Mucosa of rectum (tissue), 2 donors: Measurements from ENCODE around the gene MPIG6B.

Source experiments
- H3K27ac ChIP-seq, 2 donors: one replicate each; pipeline ENCODE4 v1.7.0; 2013; ENCODE audit warnings: inconsistent platforms in 2 of 2, low read depth in 2 of 2, low read length in 2 of 2
- H3K27me3 ChIP-seq, 2 donors: one replicate each; pipeline ENCODE4 v1.7.0; 2013; ENCODE audit warnings: low read length in 2 of 2; ENCODE audit not compliant: control insufficient read depth in 2 of 2, insufficient read depth in 2 of 2
- H3K36me3 ChIP-seq, 2 donors: one replicate each; pipeline ENCODE4 v1.7.0; 2013; ENCODE audit warnings: low read length in 2 of 2; ENCODE audit not compliant: control insufficient read depth in 2 of 2, insufficient read depth in 2 of 2
- H3K4me1 ChIP-seq, 2 donors: one replicate each; pipeline ENCODE4 v1.7.0; 2013; ENCODE audit warnings: low read length in 2 of 2, mild to moderate bottlenecking in 1 of 2; ENCODE audit not compliant: control insufficient read depth in 2 of 2, insufficient read depth in 2 of 2
- H3K4me3 ChIP-seq, 2 donors: one replicate each; pipeline ENCODE4 v1.7.0; 2013; ENCODE audit warnings: low read length in 2 of 2
- H3K9ac ChIP-seq, 2 donors: one replicate each; pipeline ENCODE4 v1.7.0; 2013; ENCODE audit warnings: low read length in 2 of 2, low read depth in 1 of 2, mild to moderate bottlenecking in 1 of 2
- H3K9me3 ChIP-seq, 2 donors: one replicate each; pipeline ENCODE4 v1.7.0; 2013; ENCODE audit warnings: low read length in 2 of 2; ENCODE audit not compliant: control insufficient read depth in 2 of 2
- donor health status: healthy.
- donor health status: Normal muscosa, but diverticular disease.

The MPIG6B gene

GRCh38 chr6:31729515-31729978 lies 6.4 kb downstream of the MPIG6B start:
- Histone ChIP-seq H3K27ac (peak overlapping the region; percentile 98), H3K27me3 (no peaks in the 10 kb centered on the region), H3K36me3 (peaks cover 45 to 46% of the 10 kb centered on the region in 2 donors), H3K4me3 (peak overlapping the region; percentile 84 to 93), H3K9ac (peak overlapping the region; percentile 78 to 84), H3K4me1 (peaks cover 43 to 50% of the 10 kb centered on the region in 2 donors), H3K9me3 (no peaks in the 10 kb centered on the region)

DNA sequence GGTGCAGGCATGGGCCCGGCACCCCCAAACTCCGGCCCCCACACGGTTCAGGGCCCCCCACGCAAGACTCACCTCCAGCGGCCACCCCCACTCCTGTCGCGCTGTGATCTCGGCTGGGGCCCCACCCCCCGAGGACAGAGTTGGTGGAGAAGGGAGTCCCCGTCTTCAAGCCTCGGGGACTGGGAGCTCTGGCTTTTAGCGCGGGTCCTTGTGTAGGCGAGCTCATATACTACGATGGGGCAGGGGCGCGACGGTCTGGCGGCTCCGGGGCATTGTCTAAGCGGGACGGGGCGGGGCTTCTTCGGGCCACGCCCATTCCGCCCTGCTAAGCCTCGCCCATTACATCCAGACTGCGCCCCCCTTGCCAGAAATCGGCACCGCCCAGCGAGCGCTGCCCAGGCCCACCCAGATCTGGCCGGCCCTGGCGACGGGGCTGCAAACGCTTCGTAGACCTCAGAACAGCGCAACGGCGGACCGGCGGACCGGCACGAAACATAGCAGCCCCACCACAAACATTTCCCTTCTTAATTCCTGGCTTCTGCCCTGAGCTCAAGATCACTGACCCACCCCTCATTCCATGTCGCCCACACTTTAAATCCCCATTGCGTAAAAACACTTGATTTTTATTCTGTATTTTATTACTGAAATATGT lies 6.9 kb downstream of the MPIG6B start:
- Histone ChIP-seq H3K4me1 (peaks cover 45 to 52% of the 10 kb centered on the region in 2 donors), H3K9me3 (no peaks in the 10 kb centered on the region), H3K27me3 (no peaks in the 10 kb centered on the region), H3K27ac (peak overlapping the region; percentile 98), H3K36me3 (peaks cover 45 to 46% of the 10 kb centered on the region in 2 donors), H3K4me3 (peak overlapping the region; percentile 84 to 93), H3K9ac (peak overlapping the region; percentile 78 to 84)

- H3K27ac ChIP-seq: peak overlapping the region; percentile 98
- H3K9me3 ChIP-seq: no peaks in the 10 kb centered on the region
- no peaks in the 10 kb centered on the region for H3K27me3 ChIP-seq
- H3K4me1 ChIP-seq: peaks cover 45 to 52% of the 10 kb centered on the region in 2 donors
- H3K36me3 ChIP-seq: peaks cover 45 to 46% of the 10 kb centered on the region in 2 donors
- peak overlapping the region in 1 of 2 donors; percentile 60 for H3K9ac ChIP-seq
- H3K4me3 ChIP-seq: peak overlapping the region in 1 of 2 donors; percentile 93
Measured at GRCh38 chr6:31730631-31731086, 7.5 kb downstream of the MPIG6B start.

DNA sequence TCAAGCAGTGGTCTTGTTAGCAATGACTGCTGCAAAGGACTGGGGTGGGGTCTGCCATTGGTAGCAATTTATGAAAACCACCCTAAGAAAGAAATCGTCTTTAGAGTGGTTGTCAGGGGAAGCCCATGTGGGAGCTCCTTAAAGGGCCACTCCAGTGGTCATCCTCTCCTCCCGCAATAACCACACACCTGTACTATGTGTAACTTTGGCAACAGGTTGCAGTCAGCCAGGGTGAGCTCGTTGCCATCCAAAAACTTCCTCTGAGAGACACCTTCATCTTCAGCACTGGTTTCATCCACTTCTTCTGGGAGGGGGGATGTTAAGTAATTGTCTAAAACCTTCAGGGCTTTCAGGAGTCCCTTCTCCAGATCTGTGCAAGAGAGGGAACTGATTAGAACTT lies 8.9 kb downstream of the MPIG6B start:
- no peak overlapping the region for H3K9ac ChIP-seq
- H3K36me3 ChIP-seq: peaks cover 36 to 39% of the 10 kb centered on the region in 2 donors
- no peak overlapping the region for H3K4me3 ChIP-seq
- peaks cover 42 to 45% of the 10 kb centered on the region in 2 donors for H3K4me1 ChIP-seq
- H3K9me3 ChIP-seq: no peaks in the 10 kb centered on the region
- peak overlapping the region in 1 of 2 donors; percentile 12 for H3K27ac ChIP-seq
- H3K27me3 ChIP-seq: no peaks in the 10 kb centered on the region

DNA sequence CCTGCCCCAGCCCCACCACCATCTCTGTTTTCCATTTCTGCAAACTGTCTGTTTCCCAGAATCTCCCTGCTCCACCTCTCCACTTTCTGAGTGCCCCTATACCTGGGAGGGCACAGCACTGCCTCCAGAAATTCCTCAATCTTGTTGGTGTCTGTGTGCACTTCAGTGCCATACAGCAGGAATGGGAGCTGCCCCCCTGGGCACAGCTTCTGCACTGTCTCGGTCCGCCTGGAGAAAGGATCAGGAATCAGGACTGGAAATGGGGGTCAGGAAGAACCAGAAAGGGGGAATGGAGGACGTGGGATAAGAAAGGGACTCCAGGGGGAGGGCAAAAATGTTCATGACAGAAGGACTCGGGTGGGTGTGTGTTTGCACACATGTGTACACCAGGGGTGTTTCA lies 10.6 kb downstream of the MPIG6B start:
- Histone ChIP-seq H3K27ac (peak overlapping the region; percentile 96 to 97), H3K9me3 (no peaks in the 10 kb centered on the region), H3K36me3 (peaks cover 29 to 34% of the 10 kb centered on the region in 2 donors), H3K9ac (peak overlapping the region; percentile 92 to 98), H3K27me3 (no peaks in the 10 kb centered on the region), H3K4me3 (peak overlapping the region; percentile 96 to 99), H3K4me1 (peaks cover 42 to 43% of the 10 kb centered on the region in 2 donors)

DNA sequence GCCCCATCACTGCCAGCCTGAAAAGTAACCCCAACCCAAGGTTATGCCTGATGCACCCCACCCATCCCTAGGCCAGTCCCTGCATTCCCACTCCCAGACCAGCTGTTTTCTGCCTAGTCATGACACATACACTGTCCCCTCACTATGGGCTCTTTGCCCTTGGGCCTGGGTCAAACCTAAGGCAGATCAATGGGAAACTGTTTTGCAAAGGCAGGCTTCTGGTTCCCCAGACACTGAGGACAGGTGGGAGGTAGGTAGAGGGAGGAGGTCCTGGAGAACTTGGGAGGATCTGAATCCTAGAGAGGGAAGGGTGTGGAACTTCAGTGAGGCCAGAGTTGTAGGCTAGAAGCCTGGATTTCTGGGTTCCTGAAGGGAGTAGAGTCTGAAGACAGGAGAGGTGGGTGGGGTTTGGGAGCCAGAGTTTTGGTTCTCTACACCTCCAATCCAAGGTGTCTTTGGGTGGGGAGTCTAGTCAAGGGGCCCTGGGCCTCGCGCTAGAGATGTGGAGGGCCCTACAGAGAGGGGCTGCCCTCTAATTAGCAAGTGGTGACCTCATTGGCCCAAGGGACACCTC lies 11.2 kb downstream of the MPIG6B start:
- H3K4me1 ChIP-seq: peaks cover 44% of the 10 kb centered on the region in 2 donors
- H3K4me3 ChIP-seq: peak overlapping the region; percentile 96 to 99
- peak overlapping the region; percentile 92 to 98 for H3K9ac ChIP-seq
- H3K9me3 ChIP-seq: no peaks in the 10 kb centered on the region
- no peaks in the 10 kb centered on the region for H3K27me3 ChIP-seq
- H3K27ac ChIP-seq: peak overlapping the region; percentile 96 to 97
- H3K36me3 ChIP-seq: peaks cover 29 to 34% of the 10 kb centered on the region in 2 donors

DNA sequence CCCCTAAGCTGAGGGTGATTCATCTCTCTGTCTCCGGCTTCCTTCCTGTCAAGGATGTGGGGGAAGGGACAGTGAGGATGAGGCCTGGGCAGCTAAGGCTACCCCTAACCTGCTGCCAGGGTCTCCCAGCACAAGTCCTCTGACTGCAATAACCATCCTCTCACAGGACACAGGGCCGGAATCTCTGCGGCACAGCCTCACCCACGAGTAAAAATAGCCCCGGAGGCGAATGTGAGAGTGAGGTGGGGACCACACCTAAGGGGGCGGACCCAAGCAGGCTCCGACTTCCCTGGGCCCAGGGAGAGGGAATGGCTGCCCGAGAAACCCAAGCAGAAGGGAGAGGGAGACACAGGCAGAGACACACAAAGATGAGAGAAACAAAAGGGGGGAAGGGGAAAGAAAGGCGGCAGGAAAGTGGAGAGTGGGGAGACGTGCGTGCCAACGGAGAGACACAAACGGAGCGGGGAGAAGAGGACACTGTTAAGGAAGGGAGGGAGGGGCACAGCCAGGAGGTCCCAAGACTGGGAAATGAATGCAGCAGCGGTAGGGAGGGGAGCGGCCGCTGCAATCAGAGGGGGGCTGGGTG lies 11.7 kb downstream of the MPIG6B start:
- H3K9ac ChIP-seq: peak overlapping the region; percentile 92 to 98

GRCh38 chr6:31736021-31736767 lies 13.0 kb downstream of the MPIG6B start, which contains the start of gene CLIC1:
TSS of gene CLIC1 (minus strand) at chr6:31736530. CDS start at chr6:31736300, 230 bp downstream.
- H3K4me3 ChIP-seq: peak within 1 kb of the TSS; percentile 96 to 99
- peak within 1 kb of the TSS; percentile 96 to 97 for H3K27ac ChIP-seq
- H3K9ac ChIP-seq: peak within 1 kb of the TSS; percentile 92 to 98
- peaks cover 44 to 46% of the 10 kb centered on the region in 2 donors for H3K4me1 ChIP-seq
- peaks cover 25 to 27% of the 10 kb centered on the region in 2 donors for H3K36me3 ChIP-seq
- no peaks in the 10 kb centered on the region for H3K9me3 ChIP-seq
- no peaks in the 10 kb centered on the region for H3K27me3 ChIP-seq

More for the DNA sequence above, 11.7 kb downstream of the MPIG6B start:
- Histone ChIP-seq H3K27me3 (no peaks in the 10 kb centered on the region), H3K4me1 (peaks cover 46 to 47% of the 10 kb centered on the region in 2 donors), H3K27ac (peak overlapping the region; percentile 96 to 97), H3K9me3 (no peaks in the 10 kb centered on the region), H3K4me3 (peak overlapping the region; percentile 96 to 99), H3K36me3 (peaks cover 29 to 34% of the 10 kb centered on the region in 2 donors)

- Histone ChIP-seq H3K9me3 (no peaks in the 10 kb centered on the region), H3K36me3 (peaks cover 22 to 26% of the 10 kb centered on the region in 2 donors), H3K9ac (peak overlapping the region; percentile 92 to 98), H3K4me1 (peaks cover 44 to 46% of the 10 kb centered on the region in 2 donors), H3K27me3 (no peaks in the 10 kb centered on the region), H3K27ac (peak overlapping the region; percentile 96 to 97), H3K4me3 (peak overlapping the region; percentile 96 to 99)
Measured at GRCh38 chr6:31736768-31737314, 13.7 kb downstream of the MPIG6B start.
